ENCODE data around the gene LPGAT1.

GRCh38 chr1:211737115-211738035 lies 93.2 kb downstream of the LPGAT1 start:
- no peak for TF ChIP-seq POLR2A (IDR thresholded peaks at IDR 0.05)
- TF ChIP-seq CTCF (IDR thresholded peaks at IDR 0.05) = no peak
- no peak for TF ChIP-seq EP300 (IDR thresholded peaks at IDR 0.05)
